Tibial artery (tissue), 4 donors: ENCODE measurements around the gene CRYGB.

Experiments used
- DNase-seq, 2 donors: peaks; one replicate each; pipeline ENCODE4 v3.0.0-alpha.2; 2019
- H3K27ac ChIP-seq, 2 donors: fragments of 200-600 bp; sonication (generic) in 1 of 2; 1 replicate in 1 of 2; 2 replicates in 1 of 2; pipeline ENCODE4 v1.5.1; 2018 to 2019; ENCODE audit warnings: mild to moderate bottlenecking in 1 of 2
- H3K27me3 ChIP-seq, 2 donors: fragments of 200-600 bp; sonication (generic) in 1 of 2; one replicate each; pipeline versions ENCODE4 v1.5.1 to v1.6.0; 2016 to 2019
- H3K36me3 ChIP-seq, 3 donors: fragments of 200-600 bp; sonication (generic) in 2 of 3; one replicate each; pipeline ENCODE4 v1.5.1; 2016 to 2019; ENCODE audit warnings: mild to moderate bottlenecking in 2 of 3
- H3K4me1 ChIP-seq, 4 donors: fragments of 200-600 bp; sonication (generic) in 2 of 4; 1 replicate in 3 of 4; 2 replicates in 1 of 4; pipeline ENCODE4 v1.5.1; 2016 to 2019
- H3K4me3 ChIP-seq, 2 donors: fragments of 200-600 bp; sonication (generic) in 1 of 2; 1 replicate in 1 of 2; 2 replicates in 1 of 2; pipeline ENCODE4 v1.5.1; 2018 to 2019; ENCODE audit warnings: mild to moderate bottlenecking in 2 of 2
- H3K9me3 ChIP-seq, 3 donors: fragments of 200-600 bp; sonication (generic) in 1 of 3; one replicate each; pipeline ENCODE4 v1.5.1; 2016 to 2019
- intact Hi-C: fragments of 100-400 bp; cut with DNase I; formaldehyde crosslinking; loops from one replicate; pipeline ENCODE4 v1.15.0; 2023; ENCODE audit warnings: low total_unique reads
- TF ChIP-seq, protein P1 (sequence below), 2 experiments: fragments of 200-600 bp in 1 of 2; fragments of 450-650 bp in 1 of 2; IDR thresholded peaks; one replicate each; pipeline ENCODE4 v1.5.1; 2017 to 2019; ENCODE audit warnings: antibody characterized with exemption in 2 of 2, mild to moderate bottlenecking in 1 of 2, moderate library complexity in 1 of 2

The CRYGB gene

DNA sequence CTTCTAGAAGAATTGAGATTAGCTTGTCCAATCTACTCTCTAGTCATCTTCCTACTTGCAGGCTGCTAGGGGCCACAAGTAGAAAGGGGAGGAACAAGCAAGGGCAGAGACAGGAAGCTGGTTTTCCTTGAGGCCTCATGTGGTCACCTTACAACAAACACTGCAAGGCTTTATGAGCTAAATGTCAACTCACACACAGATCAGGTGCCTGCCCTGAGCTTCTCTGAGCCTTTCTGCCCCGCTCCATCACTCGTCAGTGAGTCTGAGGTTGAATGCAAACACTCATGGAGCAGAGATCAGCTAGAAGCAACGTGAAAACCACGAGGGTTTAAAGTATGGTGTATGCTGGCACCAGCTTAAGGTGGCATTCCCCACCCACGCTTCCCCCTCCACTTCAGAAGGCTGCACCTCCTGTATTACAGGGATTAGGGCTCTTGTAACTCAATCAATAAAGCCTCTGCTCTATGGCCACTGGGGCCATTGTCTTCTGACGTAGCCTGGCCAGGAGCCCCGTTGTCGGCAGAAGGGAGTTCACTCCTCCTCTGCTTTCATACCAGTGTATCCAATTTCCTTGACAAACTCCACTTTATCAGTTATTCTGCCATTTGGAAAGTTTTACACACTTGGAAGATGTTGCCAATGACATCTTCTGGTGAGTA is 10.9 kb downstream of the CRYGB start:
- TF ChIP-seq, protein P1, sequence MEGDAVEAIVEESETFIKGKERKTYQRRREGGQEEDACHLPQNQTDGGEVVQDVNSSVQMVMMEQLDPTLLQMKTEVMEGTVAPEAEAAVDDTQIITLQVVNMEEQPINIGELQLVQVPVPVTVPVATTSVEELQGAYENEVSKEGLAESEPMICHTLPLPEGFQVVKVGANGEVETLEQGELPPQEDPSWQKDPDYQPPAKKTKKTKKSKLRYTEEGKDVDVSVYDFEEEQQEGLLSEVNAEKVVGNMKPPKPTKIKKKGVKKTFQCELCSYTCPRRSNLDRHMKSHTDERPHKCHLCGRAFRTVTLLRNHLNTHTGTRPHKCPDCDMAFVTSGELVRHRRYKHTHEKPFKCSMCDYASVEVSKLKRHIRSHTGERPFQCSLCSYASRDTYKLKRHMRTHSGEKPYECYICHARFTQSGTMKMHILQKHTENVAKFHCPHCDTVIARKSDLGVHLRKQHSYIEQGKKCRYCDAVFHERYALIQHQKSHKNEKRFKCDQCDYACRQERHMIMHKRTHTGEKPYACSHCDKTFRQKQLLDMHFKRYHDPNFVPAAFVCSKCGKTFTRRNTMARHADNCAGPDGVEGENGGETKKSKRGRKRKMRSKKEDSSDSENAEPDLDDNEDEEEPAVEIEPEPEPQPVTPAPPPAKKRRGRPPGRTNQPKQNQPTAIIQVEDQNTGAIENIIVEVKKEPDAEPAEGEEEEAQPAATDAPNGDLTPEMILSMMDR (IDR thresholded peaks at IDR 0.05) = no peak
- no peak overlapping the region for H3K27ac ChIP-seq
- H3K4me3 ChIP-seq = no peak overlapping the region
- DNase-seq = no peak
- no peaks in the 10 kb centered on the region for H3K36me3 ChIP-seq
- intact Hi-C loops = no loop called here
- H3K4me1 ChIP-seq = no peaks in the 10 kb centered on the region
- H3K9me3 ChIP-seq = no peaks in the 10 kb centered on the region
- peaks cover 0 to 4% of the 10 kb centered on the region in 2 donors for H3K27me3 ChIP-seq

DNA sequence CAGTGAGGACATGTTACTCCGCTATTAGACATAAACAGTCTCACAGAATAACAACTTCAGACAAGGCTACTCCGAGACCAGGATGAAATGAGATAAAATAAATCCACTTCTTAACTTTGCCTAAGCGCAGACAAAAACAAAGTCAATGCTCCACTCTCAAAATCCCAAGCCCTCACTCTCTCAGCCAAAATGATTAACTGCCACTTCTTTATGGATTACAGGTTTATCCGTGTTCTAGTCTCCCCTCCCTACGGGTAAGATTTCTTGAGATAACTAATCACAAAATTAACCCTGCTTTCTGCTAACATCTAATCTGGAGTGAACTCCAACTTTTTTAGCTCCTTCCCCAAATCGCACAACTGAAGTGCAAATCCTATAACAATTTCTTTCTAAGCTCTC is 15.2 kb downstream of the CRYGB start:
- DNase-seq = no peak
- Histone ChIP-seq H3K27ac (no peak overlapping the region), H3K4me3 (no peak overlapping the region), H3K27me3 (peaks cover 0 to 7% of the 10 kb centered on the region in 2 donors), H3K9me3 (no peaks in the 10 kb centered on the region), H3K36me3 (no peaks in the 10 kb centered on the region), H3K4me1 (no peaks in the 10 kb centered on the region)
- intact Hi-C loops = no loop called here
- TF ChIP-seq, protein P1 (IDR thresholded peaks at IDR 0.05) = no peak

DNA sequence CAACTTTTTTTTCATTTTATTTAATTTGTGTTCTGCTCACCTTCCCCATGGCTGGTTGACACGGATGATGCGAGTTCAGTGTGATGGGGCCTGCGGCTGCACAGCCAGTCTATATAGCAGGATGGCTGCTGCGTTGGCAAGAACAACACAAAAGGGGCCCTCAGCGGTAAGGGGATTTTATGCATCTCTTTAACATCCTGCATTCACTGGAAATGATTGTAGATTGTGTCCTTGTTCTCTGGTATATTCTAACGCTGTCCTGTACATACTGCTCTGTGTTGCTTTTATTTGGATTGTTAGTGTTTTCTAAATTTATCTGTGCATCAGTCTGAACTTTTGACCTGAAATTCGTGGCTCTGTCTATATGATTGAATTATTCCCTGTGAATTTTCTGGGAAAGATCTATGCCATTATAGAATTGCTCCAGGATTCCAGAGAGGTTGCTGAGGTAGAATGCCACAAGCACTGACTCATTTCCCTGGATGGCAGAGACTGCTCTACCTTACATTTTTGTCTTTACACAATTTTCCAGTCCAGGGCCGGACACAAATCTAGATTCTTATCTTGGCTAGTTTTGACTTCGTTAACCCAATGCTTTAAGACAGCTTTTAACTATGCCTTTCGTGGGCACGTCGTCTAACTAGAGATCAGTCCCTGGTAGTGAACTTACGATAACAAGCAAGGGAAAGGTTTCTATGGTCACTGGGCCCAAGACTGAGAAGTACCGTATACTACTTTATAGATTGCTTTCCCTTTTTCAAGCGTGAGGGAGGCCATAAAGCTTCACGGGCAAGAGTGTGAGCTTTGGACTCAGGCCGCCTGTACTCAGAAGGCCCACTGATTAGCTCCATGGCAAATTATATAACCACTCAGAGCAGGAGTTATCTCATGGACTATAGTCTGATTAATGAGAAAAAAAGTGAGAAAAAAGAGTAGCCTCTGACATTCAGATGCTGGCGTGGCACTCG is 15.9 kb downstream of the CRYGB start, which contains the start of gene CRYGC:
CRYGC (minus strand) TSS at position 85 of the 968 bp plus-strand sequence; CDS start at position 49, 36 bp downstream.
- DNase-seq = no peak
- Histone ChIP-seq H3K36me3 (no peaks in the 10 kb centered on the region), H3K4me1 (no peaks in the 10 kb centered on the region), H3K27ac (no peak within 1 kb of the TSS), H3K9me3 (no peaks in the 10 kb centered on the region), H3K4me3 (no peak within 1 kb of the TSS), H3K27me3 (peaks cover 0 to 4% of the 10 kb centered on the region in 2 donors)
- intact Hi-C loops = no loop called here
- TF ChIP-seq, protein P1 (IDR thresholded peaks at IDR 0.05) = no peak

DNA sequence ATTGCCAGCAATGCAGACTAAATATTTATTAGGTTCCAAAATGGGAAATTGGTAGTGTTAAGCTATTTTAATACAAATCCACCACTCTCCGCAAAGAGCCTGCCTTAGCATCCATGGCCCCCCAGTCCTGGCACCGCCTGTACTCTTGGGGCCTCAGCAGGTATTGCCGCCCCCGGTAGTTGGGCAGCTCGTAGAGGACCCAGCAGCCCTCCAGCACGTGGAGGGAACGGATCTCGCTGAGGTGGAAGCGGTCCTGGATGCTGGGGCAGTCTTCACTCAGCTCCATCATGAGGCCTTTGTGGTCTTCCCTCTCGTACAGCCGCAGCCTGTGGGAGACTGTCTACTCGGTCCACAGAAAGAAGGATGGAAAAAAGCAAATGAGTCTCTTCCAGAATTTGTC is 17.8 kb downstream of the CRYGB start:
- no peak for DNase-seq
- Histone ChIP-seq H3K4me3 (no peak overlapping the region), H3K27me3 (peaks cover 0 to 15% of the 10 kb centered on the region in 2 donors), H3K36me3 (no peaks in the 10 kb centered on the region), H3K9me3 (no peaks in the 10 kb centered on the region), H3K27ac (no peak overlapping the region), H3K4me1 (peaks cover 0 to 6% (median 5%) of the 10 kb centered on the region in 4 donors)
- TF ChIP-seq, protein P1 (IDR thresholded peaks at IDR 0.05) = no peak
- intact Hi-C loops = no loop called here

DNA sequence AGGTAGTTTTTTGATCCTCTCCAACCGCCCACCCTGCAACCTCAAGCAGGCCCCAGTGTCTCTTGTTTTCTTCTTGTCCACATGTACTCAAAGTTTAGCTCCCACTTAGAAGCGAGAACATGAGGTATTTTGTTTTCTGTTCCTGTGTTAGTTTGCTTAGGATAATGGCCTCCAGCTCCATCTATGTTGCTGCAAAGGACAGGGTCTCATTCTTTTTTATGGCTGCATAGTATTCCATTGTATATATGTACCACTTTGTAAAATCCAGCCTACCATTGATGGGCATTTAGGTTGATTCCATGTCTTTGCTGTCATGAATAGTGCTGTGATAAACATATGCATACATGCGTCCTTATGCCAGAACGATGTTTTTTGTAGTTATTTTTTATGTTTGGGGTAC is 18.9 kb downstream of the CRYGB start:
- Histone ChIP-seq H3K36me3 (no peaks in the 10 kb centered on the region), H3K9me3 (no peaks in the 10 kb centered on the region), H3K4me3 (no peak overlapping the region), H3K4me1 (peaks cover 0 to 6% (median 5%) of the 10 kb centered on the region in 4 donors), H3K27ac (no peak overlapping the region), H3K27me3 (peaks cover 0 to 15% of the 10 kb centered on the region in 2 donors)
- TF ChIP-seq, protein P1 (IDR thresholded peaks at IDR 0.05) = no peak
- intact Hi-C loops = no loop called here
- DNase-seq = no peak
